OCI-LY1 (cell line): ENCODE data around the gene TJP3.

Experiments used
- H2AFZ ChIP-seq: fragments of 200-600 bp; sonication (generic), shearing (Covaris generic); 2 replicates; pipeline ENCODE4 v1.6.0; 2014; ENCODE audit warnings: antibody characterized with exemption, mild to moderate bottlenecking, low read length
- H3F3A ChIP-seq: fragments of 200-600 bp; sonication (generic), shearing (Covaris generic); 2 replicates; pipeline ENCODE4 v1.6.0; 2014; ENCODE audit warnings: mild to moderate bottlenecking, antibody characterized with exemption, low read length, moderate library complexity; ENCODE audit not compliant: insufficient read depth
- H3K27ac ChIP-seq: fragments of 200-600 bp; sonication (generic); 2 replicates; pipeline ENCODE4 v1.5.1; 2014; ENCODE audit warnings: low read length, mixed run types, mild to moderate bottlenecking, low read depth; ENCODE audit not compliant: poor library complexity, severe bottlenecking
- H3K27me3 ChIP-seq: fragments of 200-600 bp; sonication (generic); 2 replicates; pipeline ENCODE4 v1.6.0; 2014; ENCODE audit warnings: antibody characterized with exemption, mild to moderate bottlenecking, low read length, moderate library complexity; ENCODE audit not compliant: insufficient read depth
- H3K36me3 ChIP-seq: fragments of 200-600 bp; sonication (generic); 2 replicates; pipeline ENCODE4 v1.6.1; 2014; ENCODE audit warnings: mild to moderate bottlenecking, antibody characterized with exemption, low read length, moderate library complexity, mixed read lengths; ENCODE audit not compliant: insufficient read depth
- H3K4me1 ChIP-seq: fragments of 200-600 bp; sonication (generic); 2 replicates; pipeline ENCODE4 v1.5.1; 2014; ENCODE audit warnings: mild to moderate bottlenecking, low read length, moderate library complexity; ENCODE audit not compliant: insufficient read depth, severe bottlenecking
- H3K4me2 ChIP-seq: fragments of 200-600 bp; sonication (generic), shearing (Covaris generic); 2 replicates; pipeline ENCODE4 v1.6.1; 2014; ENCODE audit warnings: low read length
- H3K4me3 ChIP-seq: fragments of 200-600 bp; sonication (generic); 2 replicates; pipeline ENCODE4 v1.5.1; 2014; ENCODE audit warnings: low read length, low read depth, mild to moderate bottlenecking, mixed read lengths; ENCODE audit not compliant: poor library complexity, severe bottlenecking
- H3K79me2 ChIP-seq: fragments of 200-600 bp; shearing (Covaris generic); 2 replicates; pipeline ENCODE4 v1.6.1; 2016; ENCODE audit warnings: mixed run types, low read length, mixed read lengths; ENCODE audit not compliant: insufficient read depth
- H3K9ac ChIP-seq: fragments of 200-600 bp; sonication (generic), shearing (Covaris generic); 2 replicates; pipeline ENCODE4 v1.6.1; 2014; ENCODE audit warnings: mild to moderate bottlenecking, low read length, mixed read lengths
- H3K9me2 ChIP-seq: fragments of 200-600 bp; sonication (generic), shearing (Covaris generic); 2 replicates; pipeline ENCODE4 v1.6.1; 2014; ENCODE audit warnings: low read depth, mild to moderate bottlenecking, low read length, mixed read lengths
- H3K9me3 ChIP-seq: fragments of 200-600 bp; shearing (Covaris generic); 2 replicates; pipeline ENCODE4 v1.6.1; 2014; ENCODE audit warnings: low read length, mixed read lengths
- H4K20me1 ChIP-seq: fragments of 200-600 bp; sonication (generic), shearing (Covaris generic); 2 replicates; pipeline ENCODE4 v1.6.0; 2016; ENCODE audit warnings: mild to moderate bottlenecking, low read length; ENCODE audit not compliant: insufficient read depth
- EZH2 ChIP-seq: fragments of 200-600 bp; sonication (generic), shearing (Covaris generic); IDR thresholded peaks from 2 replicates; pipeline ENCODE4 v1.8.0; 2017; ENCODE audit warnings: borderline replicate concordance, mixed run types, mild to moderate bottlenecking, antibody characterized with exemption, low read length, moderate library complexity, mixed read lengths
- TF ChIP-seq, protein P1 (sequence below): fragments of 200-600 bp; sonication (generic), shearing (Covaris generic); IDR thresholded peaks from 2 replicates; pipeline ENCODE4 v1.5.1; 2017; ENCODE audit warnings: mild to moderate bottlenecking, antibody characterized with exemption, low read length, moderate library complexity, mixed read lengths

Gene TJP3

DNA sequence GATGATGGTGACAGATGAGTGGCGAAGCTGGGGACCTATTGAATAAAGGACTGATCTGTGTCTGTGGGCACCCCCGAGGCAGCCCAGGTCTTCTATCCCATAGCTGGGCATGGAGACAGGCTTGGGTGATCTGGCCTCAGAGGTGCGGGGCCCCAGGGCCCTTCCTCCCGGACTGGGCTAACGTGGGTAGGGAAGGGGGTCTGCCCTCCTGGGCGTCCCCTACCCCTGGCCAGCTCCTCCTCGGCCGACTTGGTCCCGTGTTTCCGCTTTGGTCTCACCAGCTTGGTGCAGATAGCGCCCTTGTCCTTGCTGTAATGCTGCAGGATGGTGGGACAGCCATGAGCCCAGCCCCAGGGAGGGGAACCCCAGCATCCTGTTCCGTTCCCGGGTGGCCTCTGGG is 74.7 kb downstream of the TJP3 start:
- Histone ChIP-seq H3K27ac (no peak overlapping the region), H4K20me1 (no peaks in the 10 kb centered on the region), H3K9me3 (peaks cover 13% of the 10 kb centered on the region), H2AFZ (no peak overlapping the region), H3K4me2 (no peak overlapping the region), H3K27me3 (peaks cover 8% of the 10 kb centered on the region; the same call in 1 of the 2 replicates), H3K79me2 (no peaks in the 10 kb centered on the region), H3K9ac (no peak overlapping the region), H3K4me3 (no peak overlapping the region), H3K9me2 (no peaks in the 10 kb centered on the region), H3F3A (no peaks in the 10 kb centered on the region), H3K4me1 (no peaks in the 10 kb centered on the region), H3K36me3 (no peaks in the 10 kb centered on the region; the same call in 1 of the 2 replicates)
- TF ChIP-seq EZH2, result no peak
- TF ChIP-seq, protein P1, sequence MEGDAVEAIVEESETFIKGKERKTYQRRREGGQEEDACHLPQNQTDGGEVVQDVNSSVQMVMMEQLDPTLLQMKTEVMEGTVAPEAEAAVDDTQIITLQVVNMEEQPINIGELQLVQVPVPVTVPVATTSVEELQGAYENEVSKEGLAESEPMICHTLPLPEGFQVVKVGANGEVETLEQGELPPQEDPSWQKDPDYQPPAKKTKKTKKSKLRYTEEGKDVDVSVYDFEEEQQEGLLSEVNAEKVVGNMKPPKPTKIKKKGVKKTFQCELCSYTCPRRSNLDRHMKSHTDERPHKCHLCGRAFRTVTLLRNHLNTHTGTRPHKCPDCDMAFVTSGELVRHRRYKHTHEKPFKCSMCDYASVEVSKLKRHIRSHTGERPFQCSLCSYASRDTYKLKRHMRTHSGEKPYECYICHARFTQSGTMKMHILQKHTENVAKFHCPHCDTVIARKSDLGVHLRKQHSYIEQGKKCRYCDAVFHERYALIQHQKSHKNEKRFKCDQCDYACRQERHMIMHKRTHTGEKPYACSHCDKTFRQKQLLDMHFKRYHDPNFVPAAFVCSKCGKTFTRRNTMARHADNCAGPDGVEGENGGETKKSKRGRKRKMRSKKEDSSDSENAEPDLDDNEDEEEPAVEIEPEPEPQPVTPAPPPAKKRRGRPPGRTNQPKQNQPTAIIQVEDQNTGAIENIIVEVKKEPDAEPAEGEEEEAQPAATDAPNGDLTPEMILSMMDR, result no peak

DNA sequence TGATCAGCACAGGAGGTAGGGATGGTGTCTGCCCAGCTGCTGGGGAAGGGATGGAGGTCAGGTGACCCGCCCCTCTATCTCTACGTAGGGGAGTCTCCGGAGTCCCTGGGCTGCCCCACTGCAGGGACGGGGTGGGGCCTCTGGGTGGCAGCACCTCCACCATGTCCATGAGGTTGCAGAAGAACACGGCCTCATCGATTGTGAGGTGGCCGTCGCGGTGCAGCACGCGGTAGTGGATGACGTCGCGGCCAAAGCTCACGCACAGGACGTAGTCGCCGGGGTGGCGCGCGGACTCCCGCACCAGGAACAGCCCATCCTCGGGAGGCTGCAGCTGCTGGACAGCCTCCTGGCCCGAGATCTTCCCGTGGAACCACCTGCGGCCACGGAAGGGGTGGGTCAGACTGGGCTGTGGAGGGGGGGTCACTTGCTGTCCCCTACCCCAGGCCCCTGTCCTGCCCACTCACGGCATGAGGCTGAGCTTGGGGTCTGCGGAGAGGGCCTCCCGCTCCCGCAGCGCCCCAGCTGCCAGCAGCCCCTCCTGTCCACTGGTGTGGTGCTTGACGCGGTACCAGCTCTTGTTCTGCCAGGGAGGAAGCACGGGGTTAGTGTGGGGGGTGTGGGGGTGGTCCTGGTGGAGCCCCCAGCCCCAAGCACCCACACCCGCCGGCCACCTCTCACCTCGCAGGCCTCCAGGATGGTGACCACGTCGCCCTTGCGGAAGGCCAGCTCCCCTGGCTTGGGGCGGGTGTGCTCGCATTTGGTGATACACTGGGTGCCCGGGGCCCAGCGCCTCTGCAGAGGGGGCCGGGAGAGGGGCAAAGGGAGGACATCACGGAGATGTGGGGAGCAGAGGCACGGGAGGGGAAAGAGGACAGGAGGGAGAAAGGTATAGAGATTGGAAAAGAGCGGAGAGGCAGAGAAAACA is 75.7 kb downstream of the TJP3 start:
- Histone ChIP-seq H3K9ac (no peak overlapping the region), H3K79me2 (no peaks in the 10 kb centered on the region), H3K36me3 (no peaks in the 10 kb centered on the region; the same call in 1 of the 2 replicates), H3K4me2 (no peak overlapping the region), H3K4me1 (no peaks in the 10 kb centered on the region), H3K9me3 (peaks cover 13% of the 10 kb centered on the region), H2AFZ (no peak overlapping the region), H4K20me1 (no peaks in the 10 kb centered on the region), H3K4me3 (no peak overlapping the region), H3K27me3 (peaks cover 8% of the 10 kb centered on the region; the same call in 1 of the 2 replicates), H3K9me2 (no peaks in the 10 kb centered on the region), H3F3A (no peaks in the 10 kb centered on the region), H3K27ac (no peak overlapping the region)
- TF ChIP-seq, protein P1, result peak; percentile 28; the same call in 1 of the 2 replicates
- TF ChIP-seq EZH2, result no peak

DNA sequence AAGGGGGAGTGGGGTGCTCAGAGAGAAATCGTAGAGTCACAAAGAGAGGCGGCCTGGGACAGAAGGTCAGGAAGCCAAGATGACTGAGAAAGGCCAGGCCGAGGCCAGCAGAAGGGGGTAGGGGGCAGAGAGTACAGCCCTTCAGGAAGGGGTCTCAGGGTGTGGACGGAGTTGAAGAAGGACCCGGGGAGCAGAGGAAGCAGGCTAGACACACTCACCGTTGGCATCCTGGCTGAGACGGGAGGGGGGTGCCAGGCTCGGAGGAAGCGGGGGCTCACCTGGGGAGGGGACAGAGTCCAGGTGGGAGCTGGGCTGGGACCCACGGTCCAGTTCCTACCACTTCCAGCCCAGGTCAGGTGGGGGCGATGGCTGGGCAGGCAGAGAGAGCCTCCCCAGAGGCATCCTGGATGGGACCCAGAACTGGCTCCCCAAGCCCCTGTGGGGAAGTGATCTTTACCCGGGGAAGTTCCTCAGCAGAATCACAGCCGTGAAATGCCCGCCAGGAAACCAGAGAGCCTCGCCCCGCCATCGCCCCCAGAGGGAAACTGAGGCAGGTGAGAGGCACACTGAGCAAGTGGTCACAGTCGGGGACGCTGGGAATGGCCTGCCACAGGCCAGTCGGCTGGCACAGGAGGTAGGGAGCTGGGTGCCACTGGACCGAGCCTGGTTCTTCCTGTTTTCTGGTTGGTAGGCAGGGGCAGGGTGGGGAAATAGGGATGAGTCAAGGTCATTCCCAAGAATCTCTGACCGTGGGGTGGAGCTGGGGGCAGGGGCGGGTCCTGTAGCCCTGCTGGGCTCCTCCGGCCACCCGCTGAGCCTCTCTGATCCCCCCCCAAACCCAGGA is 76.6 kb downstream of the TJP3 start:
- H2AFZ ChIP-seq, result no peak overlapping the region
- no peak overlapping the region for H3K4me2 ChIP-seq
- H3K27me3 ChIP-seq, result peaks cover 8% of the 10 kb centered on the region; the same call in 1 of the 2 replicates
- no peaks in the 10 kb centered on the region for H3K4me1 ChIP-seq
- H3K27ac ChIP-seq, result no peak overlapping the region
- H3K9me3 ChIP-seq, result peaks cover 13% of the 10 kb centered on the region
- TF ChIP-seq, protein P1, result no peak
- no peak for TF ChIP-seq EZH2
- no peaks in the 10 kb centered on the region for H3K79me2 ChIP-seq
- H3K9me2 ChIP-seq, result no peaks in the 10 kb centered on the region
- no peak overlapping the region for H3K9ac ChIP-seq
- no peak overlapping the region for H3K4me3 ChIP-seq
- no peaks in the 10 kb centered on the region for H3F3A ChIP-seq
- H4K20me1 ChIP-seq, result no peaks in the 10 kb centered on the region
- H3K36me3 ChIP-seq, result no peaks in the 10 kb centered on the region; the same call in 1 of the 2 replicates
